GM20000 (cell line): ENCODE data around the gene ADGRV1.
"Not testable (repeated sequence)": the region's sequence is repeated elsewhere in the genome, so short reads cannot be mapped to it uniquely, and the experiment has no call there.

ENCODE experiments used
- DNase-seq: peaks from one replicate; pipeline ENCODE4 v3.0.0; 2012; ENCODE audit warnings: low spot score
- CTCF ChIP-seq: IDR thresholded peaks from 2 replicates; pipeline ENCODE4 v1.5.1; 2012; ENCODE audit warnings: mild to moderate bottlenecking, control low read depth; ENCODE audit errors: extremely low read depth, missing control alignments

Gene ADGRV1

GRCh38 chr5:90921418-90921973 is 362.9 kb downstream of the ADGRV1 start:
- no peak for TF ChIP-seq CTCF
- DNase-seq, result no peak

- not testable (repeated sequence) for DNase-seq
Observed at GRCh38 chr5:90924222-90924621, 365.6 kb downstream of the ADGRV1 start.

- DNase-seq, result not testable (repeated sequence)
Observed at GRCh38 chr5:90929013-90929839, 370.6 kb downstream of the ADGRV1 start.

- no peak for TF ChIP-seq CTCF
- no peak for DNase-seq
Observed at GRCh38 chr5:90930062-90930461, 371.5 kb downstream of the ADGRV1 start.

GRCh38 chr5:90930756-90931431 is 372.3 kb downstream of the ADGRV1 start:
- no peak for DNase-seq
- TF ChIP-seq CTCF, result no peak

GRCh38 chr5:90932052-90932699 is 373.6 kb downstream of the ADGRV1 start:
- DNase-seq, result peak; percentile 71
- peak; percentile 58 for TF ChIP-seq CTCF

GRCh38 chr5:90933298-90933697 is 374.7 kb downstream of the ADGRV1 start:
- DNase-seq, result no peak
- no peak for TF ChIP-seq CTCF

GRCh38 chr5:90934091-90934719 is 375.6 kb downstream of the ADGRV1 start:
- no peak for TF ChIP-seq CTCF
- no peak for DNase-seq
